Activated CD8-positive, alpha-beta memory T cell treated with anti-CD3 and anti-CD28 coated beads for 24 hours (primary cell): Measurements from ENCODE around the gene RNF25.

Source experiments
- DNase-seq: peaks from one replicate; pipeline ENCODE4 v3.0.0-alpha.2; 2020

Gene RNF25

DNA sequence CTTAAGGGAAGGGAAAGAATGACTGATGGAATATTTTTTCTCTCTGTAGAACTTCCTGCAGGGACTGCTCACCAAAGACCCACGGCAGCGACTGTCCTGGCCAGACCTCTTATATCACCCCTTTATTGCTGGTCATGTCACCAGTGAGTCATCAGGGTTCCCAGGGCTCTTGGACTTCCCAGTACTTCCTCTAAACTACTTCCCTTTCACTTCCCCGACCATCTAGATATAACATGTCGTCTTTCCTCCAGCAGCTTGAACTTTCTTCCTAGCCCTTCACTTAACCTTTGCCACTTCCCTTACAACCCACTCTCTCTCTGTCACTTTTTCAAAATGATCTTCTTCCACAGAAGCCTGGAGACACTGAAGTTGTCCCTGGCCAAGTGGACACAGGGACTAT lies 7.3 kb upstream of the RNF25 start:
- no peak for DNase-seq

DNA sequence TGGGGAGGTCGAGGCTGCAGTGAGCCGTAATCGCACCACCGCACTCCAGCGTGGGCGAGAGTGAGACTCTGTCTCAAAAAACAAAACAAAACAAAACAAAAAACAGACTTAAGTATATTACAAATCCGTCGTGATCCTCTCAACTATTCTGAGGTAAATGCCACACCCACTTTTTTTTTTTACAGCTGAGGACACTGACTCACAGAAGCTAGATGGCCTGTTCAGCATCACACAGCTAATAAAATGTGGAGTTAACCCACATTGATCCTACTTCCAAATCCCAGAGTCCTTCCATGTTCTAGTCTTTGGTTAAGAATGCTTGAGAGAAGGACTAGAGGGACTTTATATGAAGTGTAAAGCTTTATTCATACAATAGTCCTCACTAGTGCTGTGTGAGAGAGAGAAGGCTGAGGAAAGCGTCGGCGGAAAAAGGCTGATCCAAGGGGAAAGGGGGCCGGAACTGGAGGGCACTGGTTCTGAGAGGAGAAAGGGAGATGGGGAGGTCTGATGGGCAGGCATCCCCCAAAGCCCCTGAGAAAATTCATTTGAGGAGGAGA lies 627 bp downstream of the RNF25 start:
- DNase-seq, result no peak

GRCh38 chr2:218664653-218665052 lies 7.1 kb downstream of the RNF25 start:
- no peak for DNase-seq

- DNase-seq, result no peak
These were observed 7.9 kb downstream of the RNF25 start for GRCh38 chr2:218663901-218664300.

GRCh38 chr2:218662827-218663226 lies 9.0 kb downstream of the RNF25 start:
- DNase-seq, result no peak

- DNase-seq, result no peak
These were observed 9.4 kb downstream of the RNF25 start for GRCh38 chr2:218662377-218662776.

GRCh38 chr2:218659988-218660358 lies 11.8 kb downstream of the RNF25 start:
- no peak for DNase-seq

- peak; percentile 97 for DNase-seq
These were observed 12.4 kb downstream of the RNF25 start, which contains the start of the genes BCS1L and ZNF142 for GRCh38 chr2:218659258-218659987. Gene BCS1L (plus strand): TSS chr2:218659683. CDS start chr2:218660988, 1,305 bp downstream. Gene ZNF142 (minus strand): TSS chr2:218659623. CDS start chr2:218656429, 3,194 bp downstream.

GRCh38 chr2:218658671-218659257 lies 13.0 kb downstream of the RNF25 start:
- peak; percentile 80 for DNase-seq

GRCh38 chr2:218655751-218656150 lies 16.1 kb downstream of the RNF25 start:
- DNase-seq, result no peak

GRCh38 chr2:218648787-218649100 lies 23.1 kb downstream of the RNF25 start:
- DNase-seq, result no peak

DNA sequence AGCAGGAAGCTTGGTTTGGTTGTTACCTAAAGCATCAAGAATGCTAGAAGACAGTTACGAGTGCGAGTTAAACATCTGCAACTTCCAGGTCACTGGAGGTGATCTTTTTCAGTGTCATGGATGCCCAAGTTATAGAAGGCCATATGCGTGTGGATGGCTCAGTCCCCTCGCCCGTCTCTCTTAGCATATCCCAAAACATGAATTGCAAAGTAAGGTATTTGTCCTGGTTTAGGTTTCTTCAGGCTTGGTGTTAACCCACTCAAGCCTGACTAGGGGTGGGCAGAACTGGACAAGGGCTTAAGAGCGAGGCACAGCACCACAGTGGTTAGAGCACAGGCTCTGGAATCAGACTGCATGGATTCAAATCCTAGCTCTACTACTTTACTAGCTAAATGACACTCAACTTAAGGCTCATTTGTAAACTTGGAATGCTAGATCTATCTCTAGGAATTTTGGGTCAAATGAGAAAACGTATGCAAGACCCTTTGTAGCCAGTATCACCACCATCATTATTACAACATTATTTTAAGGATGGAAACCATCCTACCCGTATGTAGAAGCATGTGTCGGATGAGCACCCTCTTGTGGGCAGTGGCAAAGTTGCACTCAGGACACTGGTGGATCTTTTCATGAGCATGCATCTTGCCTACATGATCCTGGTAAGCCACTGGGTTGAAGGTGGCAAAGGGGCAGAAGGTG lies 23.6 kb downstream of the RNF25 start:
- peak; percentile 72 for DNase-seq

- no peak for DNase-seq
These were observed 26.7 kb downstream of the RNF25 start for GRCh38 chr2:218645126-218645525.

- DNase-seq, result no peak
These were observed 27.1 kb downstream of the RNF25 start for GRCh38 chr2:218644721-218645120.

DNA sequence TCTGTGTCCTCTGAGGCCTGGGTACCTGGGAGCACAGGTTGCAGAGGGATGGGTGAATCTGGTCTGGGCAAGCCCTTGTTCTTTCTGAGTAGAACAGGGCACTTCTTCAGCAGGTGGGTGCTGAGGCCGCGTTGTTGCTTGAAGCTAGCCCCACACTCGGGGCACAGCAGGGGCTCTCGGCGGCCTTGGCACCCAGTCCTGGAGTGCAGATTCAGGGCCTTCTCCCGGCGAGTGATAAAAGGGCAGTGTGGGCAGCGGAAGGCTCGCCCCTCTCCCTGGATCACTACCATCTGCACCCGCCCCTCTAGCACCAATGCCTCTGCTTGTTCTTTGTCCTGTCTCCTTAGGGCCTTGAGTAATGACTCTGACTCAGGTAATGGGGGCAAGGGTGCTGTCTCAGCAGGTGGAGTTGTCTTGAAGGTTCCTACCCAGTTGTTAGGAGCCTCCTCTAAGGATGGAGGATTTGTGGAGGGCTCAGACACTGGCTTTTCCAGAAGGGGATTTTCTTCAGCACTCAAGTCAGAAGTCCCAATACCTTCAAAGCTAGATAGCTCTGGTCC lies 28.0 kb downstream of the RNF25 start:
- DNase-seq, result no peak

GRCh38 chr2:218642786-218643185 lies 29.0 kb downstream of the RNF25 start:
- no peak for DNase-seq

DNA sequence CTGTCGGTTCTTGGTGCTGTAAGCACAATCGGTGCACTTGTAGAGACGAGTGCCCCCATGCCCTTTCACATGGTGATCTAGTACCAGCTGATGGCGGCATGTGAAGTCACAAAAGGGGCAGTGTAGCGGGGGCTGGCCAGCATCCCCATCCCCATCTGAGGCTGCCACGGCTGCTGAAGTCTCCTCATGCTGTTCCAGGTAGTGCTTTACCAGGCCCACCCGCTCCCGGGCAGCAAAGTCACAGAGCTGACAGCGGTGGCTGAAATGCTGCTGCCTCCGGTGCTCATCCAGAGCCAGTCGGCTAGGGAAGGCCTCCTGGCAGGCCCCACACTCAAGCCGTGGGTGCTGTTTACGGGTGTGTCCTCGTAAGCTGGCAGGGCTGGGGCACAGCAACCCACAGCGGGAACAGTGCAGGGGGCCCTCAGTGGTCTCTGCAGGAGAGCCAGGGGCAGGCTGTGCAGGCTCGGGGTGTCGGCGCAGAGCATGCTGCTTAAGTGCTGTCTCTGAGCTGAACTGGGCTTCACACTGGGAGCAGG lies 29.6 kb downstream of the RNF25 start:
- no peak for DNase-seq

DNA sequence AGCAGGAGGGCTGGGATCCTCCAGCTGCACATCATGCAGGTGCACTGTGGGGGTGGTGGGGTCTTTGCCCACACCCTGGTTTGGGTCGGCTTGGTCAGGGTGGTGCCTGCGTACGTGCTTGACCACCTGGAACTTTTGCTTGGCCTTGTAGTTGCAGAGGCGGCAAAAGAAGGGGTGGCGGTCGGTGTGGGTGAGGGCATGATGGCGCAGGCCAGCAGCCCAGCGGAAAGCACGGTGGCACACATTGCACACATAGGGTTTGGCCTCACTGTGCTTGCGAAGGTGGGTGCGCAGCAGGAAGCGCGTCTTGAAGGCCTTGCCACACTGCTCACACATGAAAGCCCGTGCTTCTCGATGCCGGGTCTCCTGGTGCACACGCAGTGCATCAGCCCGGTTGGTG lies 33.4 kb downstream of the RNF25 start:
- no peak for DNase-seq

DNA sequence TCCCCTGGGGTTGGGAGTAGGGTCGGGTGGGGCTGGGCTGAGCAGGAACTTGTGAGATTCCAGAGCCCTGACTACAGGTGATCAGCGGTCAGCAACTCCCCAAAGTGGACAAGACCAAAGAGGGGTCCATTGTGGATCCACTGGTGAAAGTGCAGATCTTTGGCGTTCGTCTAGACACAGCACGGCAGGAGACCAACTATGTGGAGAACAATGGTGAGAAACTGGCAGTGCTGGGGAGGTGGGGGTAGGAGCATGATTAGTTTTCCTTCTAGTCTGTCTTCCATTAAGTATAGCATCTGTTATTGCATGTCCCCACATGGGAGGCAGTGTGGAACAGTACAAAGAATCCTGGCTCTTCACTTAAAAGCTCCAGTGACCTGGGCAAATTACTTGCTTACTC lies 36.1 kb downstream of the RNF25 start:
- DNase-seq, result no peak

- no peak for DNase-seq
These were observed 40.0 kb downstream of the RNF25 start for GRCh38 chr2:218631837-218632236.

DNA sequence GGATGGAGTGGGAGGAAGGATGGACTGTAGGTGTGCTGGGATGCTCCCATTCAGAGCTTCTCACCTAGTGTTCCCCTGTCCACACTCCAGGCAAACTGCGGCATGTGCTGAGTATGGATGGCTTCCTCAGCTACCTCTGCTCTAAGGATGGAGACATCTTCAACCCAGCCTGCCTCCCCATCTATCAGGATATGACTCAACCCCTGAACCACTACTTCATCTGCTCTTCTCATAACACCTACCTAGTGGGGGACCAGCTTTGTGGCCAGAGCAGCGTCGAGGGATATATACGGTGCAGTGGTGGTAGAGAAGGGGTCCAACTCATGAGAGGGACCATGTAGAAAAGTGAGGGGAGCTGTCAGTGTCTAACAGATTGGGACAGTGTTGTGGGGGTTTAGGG lies 43.9 kb downstream of the RNF25 start:
- no peak for DNase-seq

- no peak for DNase-seq
These were observed 45.4 kb downstream of the RNF25 start for GRCh38 chr2:218626369-218626768.

DNA sequence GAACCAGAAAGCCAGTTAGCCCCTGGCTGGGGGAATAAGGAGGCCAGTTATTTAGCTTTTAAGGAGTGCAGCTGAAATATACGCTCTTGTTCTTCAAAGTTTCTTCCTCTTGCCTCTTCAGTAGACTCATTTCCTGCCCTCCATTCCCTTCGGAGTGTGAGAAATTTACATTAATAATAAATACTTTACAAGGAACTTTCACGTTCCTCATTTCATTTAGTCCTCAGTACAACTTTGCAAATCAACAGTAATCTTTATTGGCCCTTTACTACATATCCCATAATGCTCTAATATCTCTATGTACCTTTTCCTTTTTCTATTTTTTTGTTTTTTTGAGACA lies 48.5 kb downstream of the RNF25 start:
- DNase-seq, result no peak
